MM.1S (cell line): ENCODE results near the gene ACTR3C.

Experiments
- CTCF ChIP-seq: fragments of 300-600 bp; sonication (generic); IDR thresholded peaks from 2 replicates; pipeline ENCODE4 v1.5.1; 2016; ENCODE audit warnings: antibody characterized with exemption, low read length, mixed read lengths
- EZH2 ChIP-seq: fragments of 300-600 bp; sonication (generic); optimal IDR thresholded peaks from 2 replicates; pipeline ENCODE3; 2017; ENCODE audit warnings: low read depth, mild to moderate bottlenecking, antibody characterized with exemption, low read length, mixed read lengths

GRCh38 chr7:150358988-150359621, 35.8 kb upstream of the ACTR3C start:
- TF ChIP-seq CTCF (no peak), EZH2 (no peak)
